ENCODE measurements around the gene SMARCAL1. TPM values are rescaled to one million over a fixed set of nuclear protein-coding genes. Genes with fewer than 3 reads are reported as not detected.

The SMARCAL1 gene
- total and polyA plus RNA-seq, 2 of the 13 experiments (the other 11 are each of a cell fraction or from before 2014, with no cell fraction given) = 12.7 to 21.3 TPM

DNA sequence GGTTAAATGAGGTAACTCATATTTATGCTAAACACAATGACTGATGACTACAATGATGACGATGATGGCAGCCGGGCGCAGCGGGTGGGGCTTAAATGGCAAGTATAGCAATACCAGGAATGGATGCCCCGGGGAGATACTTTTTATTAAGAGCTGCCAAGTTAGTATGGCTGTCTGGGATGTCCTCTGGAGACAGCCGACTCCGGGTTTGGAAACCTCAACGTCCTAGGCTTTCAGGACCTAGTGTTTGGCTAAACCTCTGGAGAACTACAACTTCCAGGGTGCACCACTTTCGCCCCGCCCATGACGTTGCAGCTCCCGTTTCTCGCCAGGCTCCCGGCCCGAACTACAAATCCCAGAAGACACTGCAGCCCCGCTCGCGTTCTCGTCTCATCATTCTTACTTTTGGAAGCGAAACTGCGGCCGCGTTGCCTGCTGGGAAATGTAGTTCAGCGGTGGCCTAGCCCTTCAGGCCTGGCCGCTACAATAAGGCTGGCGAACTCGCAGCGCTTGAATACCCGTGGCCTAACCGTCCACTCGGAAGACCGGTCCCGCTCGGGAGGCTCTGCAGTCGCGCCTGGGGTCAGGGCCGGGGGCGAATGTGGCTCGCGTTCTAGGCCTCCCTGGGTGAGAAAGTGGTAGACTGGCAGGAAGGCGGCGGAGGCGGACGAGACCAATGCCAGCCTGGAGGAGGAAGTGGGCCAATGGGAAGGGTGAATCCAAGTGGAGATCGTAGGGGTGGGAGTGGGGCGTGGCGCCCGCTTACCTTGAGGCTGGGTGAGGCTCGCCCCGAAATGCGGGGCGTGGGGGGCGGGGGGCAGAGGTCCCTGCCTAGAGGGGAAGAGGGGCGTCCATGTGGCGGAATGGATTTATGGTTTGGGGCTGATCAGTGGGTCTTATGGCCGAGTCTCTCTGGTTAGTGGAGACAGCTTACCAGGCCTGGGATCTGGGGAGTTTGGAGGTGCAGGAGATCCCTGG lies at the start of gene SMARCAL1 (continued):
- TF ChIP-seq, protein P1, sequence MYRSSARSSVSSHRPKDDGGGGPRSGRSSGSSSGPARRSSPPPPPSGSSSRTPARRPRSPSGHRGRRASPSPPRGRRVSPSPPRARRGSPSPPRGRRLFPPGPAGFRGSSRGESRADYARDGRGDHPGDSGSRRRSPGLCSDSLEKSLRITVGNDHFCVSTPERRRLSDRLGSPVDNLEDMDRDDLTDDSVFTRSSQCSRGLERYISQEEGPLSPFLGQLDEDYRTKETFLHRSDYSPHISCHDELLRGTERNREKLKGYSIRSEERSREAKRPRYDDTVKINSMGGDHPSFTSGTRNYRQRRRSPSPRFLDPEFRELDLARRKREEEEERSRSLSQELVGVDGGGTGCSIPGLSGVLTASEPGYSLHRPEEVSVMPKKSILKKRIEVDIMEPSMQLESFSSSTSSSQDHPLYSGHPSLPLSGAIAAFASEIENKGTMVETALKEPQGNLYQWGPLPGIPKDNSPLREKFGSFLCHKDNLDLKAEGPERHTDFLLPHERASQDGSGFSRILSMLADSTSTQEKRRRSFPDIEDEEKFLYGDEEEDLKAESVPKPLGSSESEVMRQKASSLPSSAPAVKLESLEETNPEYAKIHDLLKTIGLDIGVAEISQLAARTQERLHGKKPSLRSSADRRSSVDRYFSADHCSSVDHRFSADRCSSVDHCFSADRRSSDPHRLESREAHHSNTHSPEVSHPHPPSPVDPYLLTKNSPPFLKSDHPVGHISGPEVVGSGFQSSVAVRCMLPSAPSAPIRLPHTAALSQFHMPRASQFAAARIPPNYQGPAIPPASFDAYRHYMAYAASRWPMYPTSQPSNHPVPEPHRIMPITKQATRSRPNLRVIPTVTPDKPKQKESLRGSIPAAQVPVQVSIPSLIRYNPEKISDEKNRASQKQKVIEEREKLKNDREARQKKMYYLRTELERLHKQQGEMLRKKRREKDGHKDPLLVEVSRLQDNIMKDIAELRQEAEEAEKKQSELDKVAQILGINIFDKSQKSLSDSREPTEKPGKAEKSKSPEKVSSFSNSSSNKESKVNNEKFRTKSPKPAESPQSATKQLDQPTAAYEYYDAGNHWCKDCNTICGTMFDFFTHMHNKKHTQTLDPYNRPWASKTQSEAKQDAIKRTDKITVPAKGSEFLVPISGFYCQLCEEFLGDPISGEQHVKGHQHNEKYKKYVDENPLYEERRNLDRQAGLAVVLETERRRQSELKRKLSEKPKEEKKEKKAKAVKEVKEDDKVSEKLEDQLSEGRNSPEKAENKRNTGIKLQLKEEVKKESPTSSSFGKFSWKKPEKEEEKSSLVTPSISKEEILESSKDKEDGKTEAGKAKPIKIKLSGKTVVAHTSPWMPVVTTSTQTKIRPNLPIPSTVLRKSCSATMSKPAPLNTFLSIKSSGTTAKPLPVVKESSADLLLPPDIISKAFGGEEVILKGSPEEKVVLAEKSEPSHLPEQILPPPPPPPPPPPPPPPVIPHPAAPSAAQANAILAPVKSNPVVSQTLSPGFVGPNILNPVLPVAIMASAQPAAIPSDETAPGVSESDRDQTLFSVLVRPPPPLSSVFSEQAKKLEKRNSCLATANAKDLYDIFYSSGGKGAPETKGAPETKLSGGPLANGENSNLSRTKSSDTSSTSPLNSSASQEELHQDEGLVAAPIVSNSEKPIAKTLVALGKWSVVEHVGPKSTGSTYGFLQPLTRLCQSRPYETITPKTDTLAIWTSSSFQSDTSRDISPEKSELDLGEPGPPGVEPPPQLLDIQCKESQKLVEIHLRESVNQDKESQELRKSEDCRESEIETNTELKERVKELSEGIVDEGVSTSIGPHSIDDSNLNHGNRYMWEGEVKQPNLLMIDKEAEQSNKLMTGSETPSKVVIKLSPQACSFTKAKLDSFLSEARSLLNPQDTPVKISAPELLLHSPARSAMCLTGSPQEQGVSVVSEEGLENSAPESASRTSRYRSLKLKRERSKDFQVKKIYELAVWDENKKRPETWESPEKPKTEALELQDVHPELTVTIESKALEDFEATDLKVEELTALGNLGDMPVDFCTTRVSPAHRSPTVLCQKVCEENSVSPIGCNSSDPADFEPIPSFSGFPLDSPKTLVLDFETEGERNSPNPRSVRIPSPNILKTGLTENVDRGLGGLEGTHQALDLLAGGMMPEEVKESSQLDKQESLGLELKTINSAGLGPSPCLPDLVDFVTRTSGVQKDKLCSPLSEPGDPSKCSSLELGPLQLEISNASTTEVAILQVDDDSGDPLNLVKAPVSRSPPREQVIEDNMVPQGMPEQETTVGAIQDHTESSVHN (CRISPR knock-in tag; IDR thresholded peaks at IDR 0.05) = 0 out of 2 replicates have a peak, but pooled peaks have one; percentile 31
- no peak; the same call in 1 of the 2 replicates for TF ChIP-seq PPARG (CRISPR knock-in tag; conservative IDR thresholded peaks at IDR 0.05)
- peak; percentile 32; the same call in 1 of the 2 replicates for TF ChIP-seq ZNF7 (CRISPR knock-in tag; IDR thresholded peaks at IDR 0.05)
- TF ChIP-seq, protein P2, sequence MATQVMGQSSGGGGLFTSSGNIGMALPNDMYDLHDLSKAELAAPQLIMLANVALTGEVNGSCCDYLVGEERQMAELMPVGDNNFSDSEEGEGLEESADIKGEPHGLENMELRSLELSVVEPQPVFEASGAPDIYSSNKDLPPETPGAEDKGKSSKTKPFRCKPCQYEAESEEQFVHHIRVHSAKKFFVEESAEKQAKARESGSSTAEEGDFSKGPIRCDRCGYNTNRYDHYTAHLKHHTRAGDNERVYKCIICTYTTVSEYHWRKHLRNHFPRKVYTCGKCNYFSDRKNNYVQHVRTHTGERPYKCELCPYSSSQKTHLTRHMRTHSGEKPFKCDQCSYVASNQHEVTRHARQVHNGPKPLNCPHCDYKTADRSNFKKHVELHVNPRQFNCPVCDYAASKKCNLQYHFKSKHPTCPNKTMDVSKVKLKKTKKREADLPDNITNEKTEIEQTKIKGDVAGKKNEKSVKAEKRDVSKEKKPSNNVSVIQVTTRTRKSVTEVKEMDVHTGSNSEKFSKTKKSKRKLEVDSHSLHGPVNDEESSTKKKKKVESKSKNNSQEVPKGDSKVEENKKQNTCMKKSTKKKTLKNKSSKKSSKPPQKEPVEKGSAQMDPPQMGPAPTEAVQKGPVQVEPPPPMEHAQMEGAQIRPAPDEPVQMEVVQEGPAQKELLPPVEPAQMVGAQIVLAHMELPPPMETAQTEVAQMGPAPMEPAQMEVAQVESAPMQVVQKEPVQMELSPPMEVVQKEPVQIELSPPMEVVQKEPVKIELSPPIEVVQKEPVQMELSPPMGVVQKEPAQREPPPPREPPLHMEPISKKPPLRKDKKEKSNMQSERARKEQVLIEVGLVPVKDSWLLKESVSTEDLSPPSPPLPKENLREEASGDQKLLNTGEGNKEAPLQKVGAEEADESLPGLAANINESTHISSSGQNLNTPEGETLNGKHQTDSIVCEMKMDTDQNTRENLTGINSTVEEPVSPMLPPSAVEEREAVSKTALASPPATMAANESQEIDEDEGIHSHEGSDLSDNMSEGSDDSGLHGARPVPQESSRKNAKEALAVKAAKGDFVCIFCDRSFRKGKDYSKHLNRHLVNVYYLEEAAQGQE (IDR thresholded peaks at IDR 0.05; ENCODE audit: borderline replicate concordance in 1 of 2, low read depth in 1 of 2, low read length in 2 of 2) = no peak
- TF ChIP-seq ZNF619 (CRISPR knock-in tag; IDR thresholded peaks at IDR 0.05) = peak; percentile 99; the same call in 1 of the 2 replicates
- TF ChIP-seq MED13 (CRISPR knock-in tag; IDR thresholded peaks at IDR 0.05) = peak; percentile 78
- TF ChIP-seq SIX4 (CRISPR knock-in tag; IDR thresholded peaks at IDR 0.05) = peak; percentile 82
- peak; percentile 92 for TF ChIP-seq ZNF441 (CRISPR knock-in tag; IDR thresholded peaks at IDR 0.05; ENCODE audit: borderline replicate concordance)
- TF ChIP-seq, protein P3, sequence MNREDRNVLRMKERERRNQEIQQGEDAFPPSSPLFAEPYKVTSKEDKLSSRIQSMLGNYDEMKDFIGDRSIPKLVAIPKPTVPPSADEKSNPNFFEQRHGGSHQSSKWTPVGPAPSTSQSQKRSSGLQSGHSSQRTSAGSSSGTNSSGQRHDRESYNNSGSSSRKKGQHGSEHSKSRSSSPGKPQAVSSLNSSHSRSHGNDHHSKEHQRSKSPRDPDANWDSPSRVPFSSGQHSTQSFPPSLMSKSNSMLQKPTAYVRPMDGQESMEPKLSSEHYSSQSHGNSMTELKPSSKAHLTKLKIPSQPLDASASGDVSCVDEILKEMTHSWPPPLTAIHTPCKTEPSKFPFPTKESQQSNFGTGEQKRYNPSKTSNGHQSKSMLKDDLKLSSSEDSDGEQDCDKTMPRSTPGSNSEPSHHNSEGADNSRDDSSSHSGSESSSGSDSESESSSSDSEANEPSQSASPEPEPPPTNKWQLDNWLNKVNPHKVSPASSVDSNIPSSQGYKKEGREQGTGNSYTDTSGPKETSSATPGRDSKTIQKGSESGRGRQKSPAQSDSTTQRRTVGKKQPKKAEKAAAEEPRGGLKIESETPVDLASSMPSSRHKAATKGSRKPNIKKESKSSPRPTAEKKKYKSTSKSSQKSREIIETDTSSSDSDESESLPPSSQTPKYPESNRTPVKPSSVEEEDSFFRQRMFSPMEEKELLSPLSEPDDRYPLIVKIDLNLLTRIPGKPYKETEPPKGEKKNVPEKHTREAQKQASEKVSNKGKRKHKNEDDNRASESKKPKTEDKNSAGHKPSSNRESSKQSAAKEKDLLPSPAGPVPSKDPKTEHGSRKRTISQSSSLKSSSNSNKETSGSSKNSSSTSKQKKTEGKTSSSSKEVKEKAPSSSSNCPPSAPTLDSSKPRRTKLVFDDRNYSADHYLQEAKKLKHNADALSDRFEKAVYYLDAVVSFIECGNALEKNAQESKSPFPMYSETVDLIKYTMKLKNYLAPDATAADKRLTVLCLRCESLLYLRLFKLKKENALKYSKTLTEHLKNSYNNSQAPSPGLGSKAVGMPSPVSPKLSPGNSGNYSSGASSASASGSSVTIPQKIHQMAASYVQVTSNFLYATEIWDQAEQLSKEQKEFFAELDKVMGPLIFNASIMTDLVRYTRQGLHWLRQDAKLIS (CRISPR knock-in tag; IDR thresholded peaks at IDR 0.05) = no peak
- TF ChIP-seq ZFAT (CRISPR knock-in tag; conservative IDR thresholded peaks at IDR 0.05) = peak; percentile 88
- TF ChIP-seq ZNF530 (CRISPR knock-in tag; IDR thresholded peaks at IDR 0.05; ENCODE audit: low read depth) = no peak
- TF ChIP-seq NRL (CRISPR knock-in tag; IDR thresholded peaks at IDR 0.05; ENCODE audit: borderline replicate concordance) = peak; percentile 99
